ENCODE measurements around the gene CNOT10.

The CNOT10 gene

GRCh38 chr3:32816439-32817256 lies 131.7 kb downstream of the CNOT10 start:
- in situ Hi-C loops (cut with MboI; ENCODE audit: low sequenced_read_pairs): no loop called here

- in situ Hi-C loops (cut with MboI; ENCODE audit: low sequenced_read_pairs): no loop called here
Observed at GRCh38 chr3:32817257-32817557, 132.2 kb downstream of the CNOT10 start.

- in situ Hi-C loops (cut with MboI; ENCODE audit: low sequenced_read_pairs): no loop called here
Observed at GRCh38 chr3:32817558-32818228, 132.7 kb downstream of the CNOT10 start, which contains the start of gene TRIM71. TRIM71 (plus strand) TSS chr3:32817997; CDS start chr3:32818081, 84 bp downstream.

GRCh38 chr3:32818229-32818969 lies 133.4 kb downstream of the CNOT10 start:
- in situ Hi-C loops (cut with MboI; ENCODE audit: low sequenced_read_pairs): no loop called here

- in situ Hi-C loops (cut with MboI; ENCODE audit: low sequenced_read_pairs): no loop called here
Observed at GRCh38 chr3:32818970-32819511, 134.1 kb downstream of the CNOT10 start.

GRCh38 chr3:32819551-32820348 lies 134.8 kb downstream of the CNOT10 start:
- in situ Hi-C loops (cut with MboI; ENCODE audit: low sequenced_read_pairs): no loop called here

GRCh38 chr3:32820430-32820829 lies 135.4 kb downstream of the CNOT10 start:
- in situ Hi-C loops (cut with MboI; ENCODE audit: low sequenced_read_pairs): no loop called here

GRCh38 chr3:32820971-32821685 lies 136.1 kb downstream of the CNOT10 start:
- in situ Hi-C loops (cut with MboI; ENCODE audit: low sequenced_read_pairs): no loop called here

GRCh38 chr3:32821686-32822296 lies 136.8 kb downstream of the CNOT10 start:
- in situ Hi-C loops (cut with MboI; ENCODE audit: low sequenced_read_pairs): no loop called here

- in situ Hi-C loops (cut with MboI; ENCODE audit: low sequenced_read_pairs): no loop called here
Observed at GRCh38 chr3:32822609-32823498, 137.9 kb downstream of the CNOT10 start.
